HL-60 (cell line): Measurements from ENCODE around the gene HSCB.

Experiments used
- DNase-seq, 2 experiments: peaks; one replicate each; pipeline ENCODE4 v3.0.0-alpha.2; 2010 to 2020; ENCODE audit warnings: low read depth in 1 of 2, low spot score in 1 of 2
- H3K27ac ChIP-seq: fragments of 250-450 bp; sonication (Bioruptor Pico); replicated peaks from 2 replicates; pipeline ENCODE4 v1.5.1; 2020; ENCODE audit warnings: mild to moderate bottlenecking, moderate library complexity
- H3K27me3 ChIP-seq: fragments of 250-450 bp; sonication (Bioruptor Pico); 2 replicates; pipeline ENCODE4 v1.5.1; 2021; ENCODE audit warnings: mild to moderate bottlenecking, moderate library complexity; ENCODE audit not compliant: insufficient read depth, poor library complexity, severe bottlenecking
- H3K4me3 ChIP-seq: replicated peaks from 2 replicates; pipeline ENCODE4 v1.5.1; 2011; ENCODE audit warnings: mild to moderate bottlenecking, control low read depth, low read length; ENCODE audit not compliant: insufficient read depth
- GABPA ChIP-seq: IDR thresholded peaks from 2 replicates; pipeline ENCODE4 v1.6.1; 2012; ENCODE audit warnings: low read depth
- POLR2AphosphoS5 ChIP-seq: IDR thresholded peaks from 2 replicates; pipeline ENCODE4 v1.6.1; 2012; ENCODE audit warnings: low read depth
- SPI1 ChIP-seq: IDR thresholded peaks from 2 replicates; pipeline ENCODE4 v1.6.1; 2012; ENCODE audit warnings: low read depth, mild to moderate bottlenecking, borderline replicate concordance
- TF ChIP-seq, protein P1 (sequence below): IDR thresholded peaks from one replicate; pipeline ENCODE4 v1.5.1; 2011; ENCODE audit warnings: low read length, control low read depth, inconsistent platforms; ENCODE audit not compliant: insufficient read depth
- TF ChIP-seq, protein P2 (sequence below): IDR thresholded peaks from 2 replicates; pipeline ENCODE4 v1.6.1; 2012; ENCODE audit warnings: low read depth; ENCODE audit not compliant: insufficient replicate concordance

Gene HSCB

GRCh38 chr22:28711820-28712777 lies 29.7 kb upstream of the HSCB start:
- TF ChIP-seq, protein P1, sequence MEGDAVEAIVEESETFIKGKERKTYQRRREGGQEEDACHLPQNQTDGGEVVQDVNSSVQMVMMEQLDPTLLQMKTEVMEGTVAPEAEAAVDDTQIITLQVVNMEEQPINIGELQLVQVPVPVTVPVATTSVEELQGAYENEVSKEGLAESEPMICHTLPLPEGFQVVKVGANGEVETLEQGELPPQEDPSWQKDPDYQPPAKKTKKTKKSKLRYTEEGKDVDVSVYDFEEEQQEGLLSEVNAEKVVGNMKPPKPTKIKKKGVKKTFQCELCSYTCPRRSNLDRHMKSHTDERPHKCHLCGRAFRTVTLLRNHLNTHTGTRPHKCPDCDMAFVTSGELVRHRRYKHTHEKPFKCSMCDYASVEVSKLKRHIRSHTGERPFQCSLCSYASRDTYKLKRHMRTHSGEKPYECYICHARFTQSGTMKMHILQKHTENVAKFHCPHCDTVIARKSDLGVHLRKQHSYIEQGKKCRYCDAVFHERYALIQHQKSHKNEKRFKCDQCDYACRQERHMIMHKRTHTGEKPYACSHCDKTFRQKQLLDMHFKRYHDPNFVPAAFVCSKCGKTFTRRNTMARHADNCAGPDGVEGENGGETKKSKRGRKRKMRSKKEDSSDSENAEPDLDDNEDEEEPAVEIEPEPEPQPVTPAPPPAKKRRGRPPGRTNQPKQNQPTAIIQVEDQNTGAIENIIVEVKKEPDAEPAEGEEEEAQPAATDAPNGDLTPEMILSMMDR, result no peak
- TF ChIP-seq, protein P2, sequence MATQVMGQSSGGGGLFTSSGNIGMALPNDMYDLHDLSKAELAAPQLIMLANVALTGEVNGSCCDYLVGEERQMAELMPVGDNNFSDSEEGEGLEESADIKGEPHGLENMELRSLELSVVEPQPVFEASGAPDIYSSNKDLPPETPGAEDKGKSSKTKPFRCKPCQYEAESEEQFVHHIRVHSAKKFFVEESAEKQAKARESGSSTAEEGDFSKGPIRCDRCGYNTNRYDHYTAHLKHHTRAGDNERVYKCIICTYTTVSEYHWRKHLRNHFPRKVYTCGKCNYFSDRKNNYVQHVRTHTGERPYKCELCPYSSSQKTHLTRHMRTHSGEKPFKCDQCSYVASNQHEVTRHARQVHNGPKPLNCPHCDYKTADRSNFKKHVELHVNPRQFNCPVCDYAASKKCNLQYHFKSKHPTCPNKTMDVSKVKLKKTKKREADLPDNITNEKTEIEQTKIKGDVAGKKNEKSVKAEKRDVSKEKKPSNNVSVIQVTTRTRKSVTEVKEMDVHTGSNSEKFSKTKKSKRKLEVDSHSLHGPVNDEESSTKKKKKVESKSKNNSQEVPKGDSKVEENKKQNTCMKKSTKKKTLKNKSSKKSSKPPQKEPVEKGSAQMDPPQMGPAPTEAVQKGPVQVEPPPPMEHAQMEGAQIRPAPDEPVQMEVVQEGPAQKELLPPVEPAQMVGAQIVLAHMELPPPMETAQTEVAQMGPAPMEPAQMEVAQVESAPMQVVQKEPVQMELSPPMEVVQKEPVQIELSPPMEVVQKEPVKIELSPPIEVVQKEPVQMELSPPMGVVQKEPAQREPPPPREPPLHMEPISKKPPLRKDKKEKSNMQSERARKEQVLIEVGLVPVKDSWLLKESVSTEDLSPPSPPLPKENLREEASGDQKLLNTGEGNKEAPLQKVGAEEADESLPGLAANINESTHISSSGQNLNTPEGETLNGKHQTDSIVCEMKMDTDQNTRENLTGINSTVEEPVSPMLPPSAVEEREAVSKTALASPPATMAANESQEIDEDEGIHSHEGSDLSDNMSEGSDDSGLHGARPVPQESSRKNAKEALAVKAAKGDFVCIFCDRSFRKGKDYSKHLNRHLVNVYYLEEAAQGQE, result no peak
- no peak for TF ChIP-seq GABPA
- no peak for TF ChIP-seq SPI1
- H3K27me3 ChIP-seq, result no peaks in the 10 kb centered on the region
- H3K4me3 ChIP-seq, result no peak overlapping the region
- H3K27ac ChIP-seq, result no peak overlapping the region
- DNase-seq, result peak in 1 of 2 experiments; percentile 35

DNA sequence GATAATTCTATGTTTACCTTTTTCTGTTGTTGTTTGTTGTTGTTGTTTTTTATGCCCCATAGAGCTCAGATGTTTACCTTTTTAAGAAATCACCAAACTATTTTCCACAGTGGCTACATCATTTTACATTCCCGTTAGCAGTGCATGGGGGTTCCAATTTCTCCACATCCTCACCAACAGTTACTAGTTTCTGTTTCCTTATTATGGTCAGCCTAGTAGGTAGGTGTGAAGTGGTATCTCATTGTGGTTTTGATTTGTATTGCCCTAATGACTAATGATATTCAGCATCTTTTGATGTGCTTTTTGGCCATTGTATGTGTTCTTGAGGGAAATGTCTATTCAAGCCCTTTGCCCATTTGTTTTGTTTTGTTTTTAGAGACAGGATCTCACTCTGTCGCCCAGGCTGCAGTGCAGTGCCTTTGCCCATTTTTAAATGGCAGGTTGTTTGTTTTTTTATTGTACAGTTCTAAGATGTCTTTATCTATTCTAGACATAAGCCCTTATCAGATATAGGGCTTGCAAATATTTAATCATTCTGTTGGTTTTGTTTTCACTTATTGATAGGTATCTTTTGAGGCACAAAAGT lies 27.7 kb upstream of the HSCB start:
- TF ChIP-seq POLR2AphosphoS5 (no peak), SPI1 (no peak)
- TF ChIP-seq, protein P2, result no peak
- TF ChIP-seq, protein P1, result no peak
- H3K27ac ChIP-seq, result no peak overlapping the region
- H3K27me3 ChIP-seq, result no peaks in the 10 kb centered on the region
- no peak overlapping the region for H3K4me3 ChIP-seq
- DNase-seq, result no peak

- no peak for DNase-seq
- Histone ChIP-seq H3K4me3 (no peak overlapping the region), H3K27me3 (no peaks in the 10 kb centered on the region), H3K27ac (no peak overlapping the region)
- TF ChIP-seq SPI1 (no peak), GABPA (no peak)
- TF ChIP-seq, protein P2, result no peak
Observed at GRCh38 chr22:28715611-28716010, 26.2 kb upstream of the HSCB start.
